Kasumi-1 (cell line): ENCODE data around the gene MLH1.
"Not testable (repeated sequence)": the region's sequence is repeated elsewhere in the genome, so short reads cannot be mapped to it uniquely, and the experiment has no call there.

Experiments
- DNase-seq, 2 experiments: peaks; one replicate each; lab custom pipeline; 2025; lab: John Stamatoyannopoulos, UW

Gene MLH1

DNA sequence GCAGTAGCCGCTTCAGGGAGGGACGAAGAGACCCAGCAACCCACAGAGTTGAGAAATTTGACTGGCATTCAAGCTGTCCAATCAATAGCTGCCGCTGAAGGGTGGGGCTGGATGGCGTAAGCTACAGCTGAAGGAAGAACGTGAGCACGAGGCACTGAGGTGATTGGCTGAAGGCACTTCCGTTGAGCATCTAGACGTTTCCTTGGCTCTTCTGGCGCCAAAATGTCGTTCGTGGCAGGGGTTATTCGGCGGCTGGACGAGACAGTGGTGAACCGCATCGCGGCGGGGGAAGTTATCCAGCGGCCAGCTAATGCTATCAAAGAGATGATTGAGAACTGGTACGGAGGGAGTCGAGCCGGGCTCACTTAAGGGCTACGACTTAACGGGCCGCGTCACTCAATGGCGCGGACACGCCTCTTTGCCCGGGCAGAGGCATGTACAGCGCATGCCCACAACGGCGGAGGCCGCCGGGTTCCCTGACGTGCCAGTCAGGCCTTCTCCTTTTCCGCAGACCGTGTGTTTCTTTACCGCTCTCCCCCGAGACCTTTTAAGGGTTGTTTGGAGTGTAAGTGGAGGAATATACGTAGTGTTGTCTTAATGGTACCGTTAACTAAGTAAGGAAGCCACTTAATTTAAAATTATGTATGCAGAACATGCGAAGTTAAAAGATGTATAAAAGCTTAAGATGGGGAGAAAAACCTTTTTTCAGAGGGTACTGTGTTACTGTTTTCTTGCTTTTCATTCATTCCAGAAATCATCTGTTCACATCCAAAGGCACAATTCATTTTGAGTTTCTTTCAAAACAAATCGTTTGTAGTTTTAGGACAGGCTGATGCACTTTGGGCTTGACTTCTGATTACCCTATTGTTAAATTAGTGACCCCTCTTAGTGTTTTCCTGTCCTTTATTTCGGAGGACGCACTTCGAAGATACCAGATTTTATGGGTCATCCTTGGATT lies at the start of gene MLH1:
Gene MLH1 (plus strand): TSS at position 193 of the 958 bp plus-strand sequence. CDS start 30 bp downstream, at position 223.
- no peak for DNase-seq

DNA sequence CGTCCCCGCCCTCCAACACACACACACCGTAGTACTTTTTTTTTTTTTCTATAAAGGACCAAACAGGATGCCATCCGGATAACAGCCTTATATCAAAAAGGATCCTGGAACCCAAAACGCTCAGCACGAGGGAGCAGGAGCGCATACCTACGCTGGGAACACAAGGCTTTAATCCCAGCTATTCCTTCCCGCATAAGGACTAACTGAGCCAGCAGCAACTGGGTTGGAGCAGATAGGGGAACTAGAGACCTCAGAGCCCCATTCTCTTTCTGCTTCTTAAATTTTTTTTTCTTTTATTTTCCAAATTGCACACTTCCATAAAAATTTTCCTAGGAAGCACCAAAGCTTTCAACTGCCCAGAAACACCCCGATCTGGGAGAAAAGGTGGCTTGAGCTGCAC lies 49.7 kb upstream of the MLH1 start:
- DNase-seq = peak in 1 of 2 experiments; percentile 44

GRCh38 chr3:36944012-36944640 lies 49.2 kb upstream of the MLH1 start:
- DNase-seq = peak; percentile 53 to 59

- DNase-seq = peak in 1 of 2 experiments; percentile 45
Observed at GRCh38 chr3:36944641-36945270, 48.6 kb upstream of the MLH1 start, which contains the start of gene TRANK1. TRANK1 (minus strand) TSS chr3:36945054; CDS start chr3:36944809, 245 bp downstream.

- no peak for DNase-seq
Observed at GRCh38 chr3:36945333-36945980, 47.9 kb upstream of the MLH1 start.

- DNase-seq = not testable (repeated sequence)
Observed at GRCh38 chr3:36947814-36948213, 45.5 kb upstream of the MLH1 start.

DNA sequence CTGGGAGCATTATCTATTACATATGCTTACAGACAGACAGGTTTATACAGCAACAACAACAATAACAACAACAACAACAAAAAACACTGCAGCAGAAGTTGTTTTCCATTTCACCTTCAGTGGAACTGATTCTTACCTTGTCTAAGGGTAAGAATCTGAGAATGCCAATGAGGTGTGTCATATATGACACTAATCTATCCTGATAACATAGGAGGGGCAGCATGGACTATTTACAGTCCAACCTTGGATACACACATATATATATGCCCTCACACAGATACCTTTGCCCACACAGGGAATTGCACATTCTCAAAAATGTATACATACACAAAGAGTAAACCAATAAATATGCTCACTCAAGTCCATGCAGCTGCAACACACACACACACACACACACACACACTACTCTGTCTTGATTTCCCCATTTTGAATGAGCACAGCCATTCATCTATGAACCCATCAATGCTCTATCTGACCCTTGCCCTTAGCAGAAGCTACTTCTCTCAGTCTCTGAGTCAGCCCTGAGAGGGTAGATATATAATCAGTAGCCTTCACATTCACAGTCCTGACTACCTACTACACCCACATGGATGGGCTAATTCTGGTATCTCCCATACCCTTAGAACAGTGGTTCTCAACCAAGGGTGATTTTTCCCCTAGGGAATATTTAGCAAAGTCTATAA lies 38.7 kb upstream of the MLH1 start:
- DNase-seq = no peak

- no peak for DNase-seq
Observed at GRCh38 chr3:36956155-36956554, 37.2 kb upstream of the MLH1 start.

DNA sequence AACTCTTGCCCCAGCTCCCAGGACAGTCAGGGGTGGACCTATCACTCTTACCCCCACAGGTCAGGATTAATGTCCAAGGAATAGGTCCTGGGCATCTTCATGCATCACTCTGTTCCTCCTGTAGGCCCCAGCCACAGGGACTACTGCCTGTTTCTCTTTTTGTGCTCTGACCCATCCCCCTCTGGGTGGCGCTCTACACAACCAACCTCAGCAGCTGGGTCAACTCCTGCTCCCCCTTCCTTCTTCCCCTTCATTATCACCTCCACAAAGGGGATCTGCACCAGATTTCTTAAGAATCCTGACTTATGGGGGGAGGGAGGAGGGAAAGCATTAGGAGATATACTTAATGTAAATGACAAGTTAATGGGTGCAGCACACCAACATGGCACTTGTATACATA lies 36.3 kb upstream of the MLH1 start:
- no peak for DNase-seq

- no peak for DNase-seq
Observed at GRCh38 chr3:36957862-36958686, 35.2 kb upstream of the MLH1 start.

GRCh38 chr3:36959821-36960220 lies 33.5 kb upstream of the MLH1 start:
- DNase-seq = no peak

DNA sequence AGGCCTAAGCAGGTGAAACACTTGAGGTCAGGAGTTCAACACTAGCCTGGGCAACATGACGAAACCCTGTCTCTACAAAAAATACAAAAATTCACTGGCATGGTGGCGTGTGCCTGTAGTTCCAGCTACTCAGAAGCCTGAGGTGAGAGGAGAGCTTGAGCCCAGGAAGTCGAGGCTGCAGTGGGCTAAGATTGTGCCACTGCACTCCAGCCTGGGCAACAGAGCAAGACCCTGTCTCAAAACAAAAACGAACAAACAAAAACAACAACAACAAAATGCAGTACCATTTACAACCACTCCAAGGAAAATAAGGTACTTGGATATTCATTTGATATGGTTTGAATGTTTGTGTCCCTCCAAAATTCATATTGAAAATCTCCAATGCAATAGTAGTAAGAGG lies 32.8 kb upstream of the MLH1 start:
- DNase-seq = no peak

GRCh38 chr3:36963008-36963407 lies 30.3 kb upstream of the MLH1 start:
- not testable (repeated sequence) for DNase-seq

GRCh38 chr3:36964331-36964730 lies 29.0 kb upstream of the MLH1 start:
- DNase-seq = no peak

DNA sequence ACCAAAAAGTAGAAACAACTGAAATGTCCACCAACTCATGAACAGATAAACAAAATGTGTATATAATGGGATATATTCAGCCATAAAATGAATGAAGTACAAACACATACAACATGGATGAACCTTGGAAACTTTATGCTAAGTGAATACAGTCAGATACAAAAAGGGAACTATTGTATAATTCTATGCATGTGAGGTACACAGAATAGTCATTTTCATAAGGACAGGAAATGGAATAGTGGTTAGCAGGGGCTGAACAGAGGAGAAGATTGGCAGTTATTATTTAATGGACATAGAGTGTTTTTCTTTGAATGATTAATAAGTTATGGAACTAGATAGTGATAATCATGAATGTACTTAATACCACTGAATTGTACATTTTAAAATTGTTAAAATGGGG lies 28.5 kb upstream of the MLH1 start:
- peak; percentile 53 to 71 for DNase-seq

DNA sequence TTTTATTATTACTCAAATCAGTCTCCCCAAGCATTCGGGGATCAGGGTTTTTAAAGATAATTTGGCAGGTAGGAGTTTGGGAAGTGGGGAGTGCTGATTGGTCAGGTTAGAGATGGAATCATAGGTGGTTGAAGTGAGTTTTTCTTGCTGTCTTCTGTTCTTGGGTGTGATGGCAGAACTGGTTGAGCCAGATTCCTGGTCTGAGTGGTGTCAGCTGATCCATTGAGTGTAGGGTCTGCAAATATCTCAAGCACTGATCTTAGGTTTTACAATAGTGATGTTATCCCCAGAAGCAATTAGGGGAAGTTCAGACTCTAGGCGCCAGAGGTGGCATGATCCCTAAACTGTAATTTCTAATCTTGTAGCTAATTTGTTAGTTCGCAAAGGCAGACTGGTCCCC lies 27.9 kb upstream of the MLH1 start:
- DNase-seq = peak in 1 of 2 experiments; percentile 11

- DNase-seq = no peak
Observed at GRCh38 chr3:36969085-36969484, 24.2 kb upstream of the MLH1 start.

- DNase-seq = peak; percentile 77 to 84
Observed at GRCh38 chr3:36969540-36970432, 23.5 kb upstream of the MLH1 start.

GRCh38 chr3:36972163-36972562 lies 21.2 kb upstream of the MLH1 start:
- DNase-seq = no peak
